ELR (cell line): Measurements from ENCODE around the gene TBX1.

Experiments used
- DNase-seq: peaks from one replicate; pipeline ENCODE4 v3.0.0-alpha.2; 2015; ENCODE audit warnings: low read depth

The TBX1 gene

DNA sequence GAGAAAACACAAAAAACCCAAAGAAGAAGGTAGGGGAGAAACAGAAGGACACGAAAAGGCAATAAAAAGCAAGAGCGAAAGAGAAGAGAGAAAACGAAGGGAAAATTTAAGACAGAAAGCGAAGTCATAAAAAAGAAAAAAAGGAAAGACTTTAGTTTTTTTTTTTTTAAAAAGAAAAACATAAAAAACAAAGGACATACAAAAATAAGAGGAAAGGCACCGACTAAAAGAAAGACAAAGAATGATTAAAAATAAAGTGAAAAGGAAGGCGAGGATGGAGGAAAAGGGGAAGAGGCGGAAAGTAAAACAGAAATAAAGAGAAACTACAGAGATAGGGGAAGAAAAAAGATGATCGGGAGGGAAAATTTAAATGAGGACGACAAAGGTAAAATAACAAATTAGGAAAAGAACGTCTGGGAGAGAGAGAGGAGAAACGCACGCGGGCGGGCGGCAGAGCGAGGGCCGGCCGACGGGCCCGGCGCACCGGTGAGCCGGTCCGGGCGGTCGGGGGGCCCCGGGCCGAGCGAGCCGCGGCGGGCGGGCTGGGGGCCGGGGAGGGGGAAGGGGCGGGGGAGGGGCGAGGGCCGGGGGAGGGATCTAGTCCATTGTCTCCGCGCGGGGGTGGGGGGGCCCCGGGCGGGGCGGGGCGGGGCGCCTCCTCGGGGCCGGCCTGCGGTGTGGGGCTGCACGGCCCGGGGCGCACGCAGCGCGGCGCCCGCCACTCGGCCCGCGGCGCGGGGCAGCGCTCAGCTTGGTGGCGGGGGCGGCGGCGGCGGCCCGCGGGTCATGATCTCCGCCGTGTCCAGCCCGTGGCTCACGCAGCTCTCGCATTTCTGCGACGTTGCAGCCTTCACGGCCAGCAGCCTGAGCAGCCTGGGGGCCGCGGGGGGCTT is at the start of gene TBX1:
Gene TBX1, plus strand, starts transcription at position 721 of the 893 bp plus-strand sequence. Its CDS starts 66 bp downstream, at position 787.
- DNase-seq = no peak

DNA sequence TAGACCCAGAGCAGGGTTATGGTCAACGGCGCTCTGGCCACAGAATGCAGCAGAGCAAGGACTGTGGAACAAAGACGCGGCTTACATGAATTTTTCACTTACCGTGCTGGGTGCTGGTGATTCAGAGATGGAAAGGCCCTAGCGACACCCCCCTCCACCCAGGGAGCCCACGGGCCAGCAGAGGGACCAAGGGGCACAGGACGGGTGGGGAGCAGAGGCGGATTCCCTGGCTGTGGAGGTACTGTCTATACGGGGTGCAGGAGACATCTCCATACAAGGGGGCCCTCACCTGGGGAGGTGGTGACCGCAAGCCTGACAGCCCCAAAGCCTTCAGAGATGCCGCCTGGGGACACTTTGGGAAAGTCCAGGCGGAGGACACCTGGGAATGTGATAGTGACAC is 47.3 kb upstream of the TBX1 start:
- no peak for DNase-seq

DNA sequence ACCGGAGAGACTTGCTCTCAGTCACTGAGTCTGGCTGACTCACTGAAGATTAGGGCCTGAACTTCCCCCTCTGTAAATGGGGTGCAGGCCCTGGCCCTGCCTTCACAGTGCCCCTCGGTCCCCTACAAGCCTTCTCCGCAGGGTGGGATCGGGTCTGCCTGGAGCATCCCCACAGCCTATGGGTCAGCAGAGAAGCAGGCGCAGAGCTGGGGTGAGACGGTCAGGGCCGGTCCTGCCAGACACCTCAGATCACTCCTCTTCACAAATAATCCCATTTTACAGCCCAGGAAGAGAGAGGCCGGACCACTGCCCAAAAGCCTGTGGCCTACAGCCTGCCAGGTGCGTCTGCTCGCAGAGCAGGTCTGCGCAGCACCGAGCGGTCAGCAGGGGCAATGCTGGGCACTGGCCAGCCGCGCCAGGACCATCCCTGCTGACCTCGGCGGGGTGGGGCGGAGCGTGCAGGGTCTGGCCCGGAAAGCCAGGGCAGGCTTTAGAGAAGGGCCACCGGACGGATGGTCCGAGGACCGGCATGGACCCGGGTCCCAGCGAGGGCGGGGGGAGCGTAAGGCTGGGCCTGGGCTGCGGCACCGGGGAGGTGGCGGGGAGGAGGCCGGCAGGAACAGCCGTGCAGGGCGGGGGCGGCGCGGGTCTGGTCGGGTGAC is 46.8 kb upstream of the TBX1 start:
- DNase-seq = no peak

DNA sequence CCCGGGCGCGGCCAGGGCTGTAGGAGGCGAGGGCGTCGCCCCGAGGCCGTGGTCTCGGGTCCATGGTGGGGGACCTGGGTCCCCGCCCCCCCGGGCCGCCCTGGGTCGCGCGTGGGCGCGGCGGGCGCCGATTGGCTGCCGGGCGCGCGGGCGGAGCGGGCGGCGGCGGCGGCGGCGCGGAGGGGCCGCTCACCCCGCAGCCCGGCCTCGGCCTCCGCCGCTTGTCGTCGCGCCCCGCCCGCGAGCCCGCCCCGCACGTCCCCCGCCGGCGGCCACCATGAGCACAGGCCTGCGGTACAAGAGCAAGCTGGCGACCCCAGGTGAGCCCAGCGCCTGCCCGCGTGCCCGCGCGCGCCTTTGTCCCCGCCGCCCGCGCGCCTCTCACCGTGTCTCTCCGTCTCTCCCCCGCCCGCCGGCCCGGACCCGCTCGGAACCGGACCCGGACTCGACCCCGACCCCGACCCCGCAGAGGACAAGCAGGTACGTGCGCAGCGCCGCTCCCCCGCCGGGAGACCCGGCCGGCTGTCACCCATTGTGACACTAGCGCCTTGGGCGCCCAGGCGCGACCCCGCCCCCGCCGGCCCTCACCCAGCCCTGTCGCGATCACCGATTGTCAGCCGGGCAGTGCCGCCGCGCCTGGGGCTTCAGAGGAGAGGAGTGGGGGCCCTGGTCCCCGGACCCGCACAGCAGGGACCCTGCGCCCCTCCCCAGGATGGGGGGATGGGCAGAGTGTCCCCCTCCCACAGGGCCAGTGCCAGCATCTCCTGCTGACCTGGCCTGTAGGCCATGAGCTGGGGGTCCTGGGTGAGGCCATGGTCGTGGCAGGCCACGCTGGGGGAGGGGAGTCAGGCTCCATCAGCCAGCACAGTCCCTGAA is 46.0 kb upstream of the TBX1 start, which contains the start of gene SEPTIN5:
Gene SEPTIN5, plus strand, starts transcription at position 192 of the 876 bp plus-strand sequence. Its CDS starts 86 bp downstream, at position 278.
- DNase-seq = no peak

DNA sequence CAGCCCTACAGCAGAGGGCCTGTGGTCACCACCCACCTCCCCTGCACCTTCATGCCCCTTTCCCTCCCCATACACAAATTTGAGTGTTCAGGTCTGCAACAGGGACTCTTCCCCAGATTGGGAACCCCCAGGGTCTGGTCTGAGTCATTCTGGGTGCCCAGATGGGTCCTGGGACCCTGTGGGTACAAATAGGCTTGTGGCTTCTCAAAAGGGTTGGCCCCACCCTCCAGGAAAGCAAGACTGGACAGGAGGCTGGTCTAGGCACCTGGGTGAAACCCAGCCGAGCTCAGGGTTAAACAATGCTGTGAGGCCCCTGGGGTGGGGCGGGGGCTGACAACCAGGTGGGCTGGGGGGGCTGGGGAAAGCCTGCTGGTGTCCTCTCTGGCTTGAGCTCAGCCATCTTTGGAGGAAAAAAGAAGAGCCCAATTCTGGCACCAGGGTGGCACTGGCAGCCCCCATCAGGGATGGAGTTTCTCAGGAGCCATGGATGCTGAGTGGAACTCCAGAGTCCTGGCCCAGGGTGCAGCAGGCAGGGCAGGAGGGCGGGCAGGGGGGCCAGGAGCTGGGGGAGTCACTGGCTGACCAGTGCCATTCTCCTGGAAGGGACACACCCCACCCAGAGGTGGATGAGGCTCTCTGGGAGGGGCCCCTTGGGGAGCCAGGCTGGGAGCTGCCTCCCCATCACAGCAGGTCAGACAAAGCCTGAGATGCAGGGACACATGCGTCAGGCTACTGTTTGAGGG is 45.2 kb upstream of the TBX1 start:
- no peak for DNase-seq

GRCh38 chr22:19716041-19716828 is 44.3 kb upstream of the TBX1 start:
- no peak for DNase-seq

DNA sequence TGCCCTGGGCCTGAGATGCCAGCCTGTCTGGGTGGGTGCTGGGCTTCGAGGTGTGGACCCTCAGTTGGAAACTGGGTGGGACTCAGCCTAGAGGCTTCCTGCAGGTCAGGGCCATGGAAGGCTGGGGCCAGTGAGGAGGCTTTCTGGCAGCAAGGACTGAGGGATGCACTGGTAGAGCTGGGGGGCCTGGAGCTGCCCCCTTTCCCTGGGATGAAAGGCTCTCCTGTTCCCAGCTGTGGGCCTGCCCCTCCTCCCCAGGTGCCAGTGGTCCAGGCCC is 43.8 kb upstream of the TBX1 start:
- DNase-seq = no peak

- DNase-seq = no peak
Measured at GRCh38 chr22:19717181-19717580, 43.4 kb upstream of the TBX1 start.

DNA sequence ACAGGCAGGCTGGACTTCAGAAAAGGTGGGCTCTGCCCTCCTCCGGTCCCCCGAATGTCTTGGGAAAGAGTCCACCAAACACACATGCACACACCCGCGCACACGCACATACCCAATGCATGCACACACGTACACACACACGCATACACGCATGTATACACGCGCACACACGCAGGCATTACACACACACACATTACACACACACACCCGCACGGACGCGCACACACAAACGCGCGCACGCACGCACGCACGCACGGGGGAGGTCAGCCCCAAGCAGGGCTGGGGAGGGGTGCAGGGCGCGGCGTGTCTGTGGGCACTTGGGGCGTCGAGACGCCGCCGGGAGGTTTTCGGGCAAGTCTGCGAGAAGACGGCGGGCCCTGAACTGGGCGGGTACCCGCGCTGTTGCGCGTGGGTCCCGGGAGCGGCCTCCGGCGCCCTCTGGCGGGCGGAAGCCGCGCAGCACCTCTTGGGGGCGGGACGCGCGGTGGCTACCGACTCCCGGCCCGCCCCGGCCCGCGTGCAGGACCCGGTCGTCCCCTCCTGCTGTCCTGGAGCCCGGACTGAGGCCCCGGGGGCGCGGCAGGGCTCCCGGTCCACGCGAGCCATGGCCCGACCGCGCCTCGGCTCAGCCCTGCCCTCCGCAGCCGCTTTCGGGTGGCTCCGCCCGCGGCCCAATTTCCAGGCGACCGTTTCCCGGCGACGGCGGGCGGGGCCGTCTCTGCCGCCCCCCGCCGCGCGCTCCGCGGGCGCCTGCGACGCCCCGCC is 42.7 kb upstream of the TBX1 start:
- DNase-seq = peak; percentile 69

- no peak for DNase-seq
Measured at GRCh38 chr22:19718456-19719049, 42.0 kb upstream of the TBX1 start.

DNA sequence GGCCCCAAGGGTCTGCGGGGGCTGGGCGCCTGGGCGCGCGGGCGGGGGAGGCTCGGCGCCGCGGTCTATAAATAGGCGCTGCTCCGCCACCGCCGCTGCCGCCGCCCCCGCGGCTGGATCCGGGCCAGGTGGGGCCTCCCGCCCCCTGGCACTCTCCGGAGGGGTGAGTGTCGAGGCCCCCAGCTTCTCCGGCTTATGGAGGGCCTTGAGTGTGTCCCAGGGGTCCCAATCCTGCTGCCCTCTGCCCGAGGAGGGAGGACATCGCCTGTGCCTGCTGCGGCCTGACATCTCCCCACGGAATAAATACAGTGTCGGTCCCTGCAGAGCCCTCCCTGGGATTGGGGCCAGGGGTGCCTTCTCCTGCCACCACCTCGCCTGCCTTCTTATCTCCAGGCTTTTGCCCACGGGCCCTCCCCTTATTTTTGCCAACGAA is 41.5 kb upstream of the TBX1 start:
- no peak for DNase-seq

DNA sequence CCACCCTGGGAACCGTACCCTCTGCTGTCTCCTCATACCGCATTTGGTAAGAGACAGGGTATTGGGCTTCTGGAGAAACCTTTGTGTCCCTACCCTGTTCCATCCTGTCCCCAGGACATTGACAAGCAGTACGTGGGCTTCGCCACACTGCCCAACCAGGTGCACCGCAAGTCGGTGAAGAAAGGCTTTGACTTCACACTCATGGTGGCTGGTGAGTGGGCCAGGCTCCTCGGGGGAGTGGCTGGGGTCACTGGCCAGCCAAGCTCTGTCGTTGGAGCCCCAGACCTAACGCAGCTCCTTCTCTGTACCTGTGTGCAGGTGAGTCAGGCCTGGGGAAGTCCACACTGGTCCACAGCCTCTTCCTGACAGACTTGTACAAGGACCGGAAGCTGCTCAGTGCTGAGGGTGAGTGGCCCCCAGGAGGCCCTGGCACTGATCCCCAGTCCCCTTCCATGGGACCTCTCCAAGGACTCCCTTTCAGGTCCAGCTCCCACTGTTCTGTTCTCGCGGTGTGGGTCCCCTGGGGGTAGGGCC is 41.0 kb upstream of the TBX1 start:
- DNase-seq = no peak

DNA sequence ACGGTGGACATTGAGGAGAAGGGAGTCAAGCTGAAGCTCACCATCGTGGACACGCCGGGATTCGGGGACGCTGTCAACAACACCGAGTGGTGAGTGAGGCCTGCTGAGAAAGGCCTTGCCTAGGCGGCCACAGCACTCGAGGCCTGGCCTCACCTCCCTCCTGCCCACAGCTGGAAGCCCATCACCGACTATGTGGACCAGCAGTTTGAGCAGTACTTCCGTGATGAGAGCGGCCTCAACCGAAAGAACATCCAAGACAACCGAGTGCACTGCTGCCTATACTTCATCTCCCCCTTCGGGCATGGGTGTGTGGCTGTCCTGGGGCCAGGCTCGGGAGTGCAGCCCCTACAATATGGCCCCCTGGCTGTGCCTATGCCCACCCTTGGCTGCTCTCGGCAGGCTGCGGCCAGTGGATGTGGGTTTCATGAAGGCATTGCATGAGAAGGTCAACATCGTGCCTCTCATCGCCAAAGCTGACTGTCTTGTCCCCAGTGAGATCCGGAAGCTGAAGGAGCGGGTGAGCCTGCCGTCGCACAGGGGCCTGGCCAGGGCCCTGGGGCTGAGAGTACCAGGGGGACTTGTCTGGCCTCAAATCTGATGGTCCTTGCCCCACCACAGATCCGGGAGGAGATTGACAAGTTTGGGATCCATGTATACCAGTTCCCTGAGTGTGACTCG is 40.3 kb upstream of the TBX1 start:
- no peak for DNase-seq

DNA sequence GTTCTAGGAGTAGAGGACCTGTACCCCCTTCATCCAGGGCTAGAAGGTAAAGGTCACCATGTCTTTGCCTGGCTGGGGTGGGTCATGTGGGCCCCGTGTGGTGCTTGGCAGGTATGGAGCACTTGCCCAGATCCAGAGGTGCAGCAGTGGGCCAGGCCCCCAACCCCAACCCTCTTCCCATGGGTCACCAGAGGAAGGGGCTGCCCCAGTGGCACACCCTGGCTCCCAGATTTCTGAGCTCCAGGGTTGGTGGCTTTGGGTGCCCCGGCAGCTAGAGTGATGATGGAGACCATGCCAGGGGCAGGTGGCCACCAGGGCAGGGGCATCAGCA is 39.6 kb upstream of the TBX1 start:
- DNase-seq = no peak

- DNase-seq = no peak
Measured at GRCh38 chr22:19721330-19722177, 39.0 kb upstream of the TBX1 start.

- DNase-seq = no peak
Measured at GRCh38 chr22:19722178-19722981, 38.2 kb upstream of the TBX1 start.

- DNase-seq = no peak
Measured at GRCh38 chr22:19722982-19723231, 37.7 kb upstream of the TBX1 start.
